NCI-H2227 treated with DMSO at 0.1 percent for 48 hours (cell line): ENCODE measurements around the gene SRI.
"Not testable (repeated sequence)": the region's sequence is repeated elsewhere in the genome, so short reads cannot be mapped to it uniquely, and the experiment has no call there.

Experiments
- DNase-seq: peaks from one replicate; lab custom pipeline; 2025; lab: John Stamatoyannopoulos, UW

Gene SRI

GRCh38 chr7:88219781-88220747, at the start of gene SRI:
Gene SRI, minus strand, starts transcription at chr7:88220038. Its CDS starts 12 bp downstream, at chr7:88220026.
- peak; percentile 74 for DNase-seq

GRCh38 chr7:88269586-88269985, 49.7 kb upstream of the SRI start:
- DNase-seq: no peak

GRCh38 chr7:88268858-88269257, 49.0 kb upstream of the SRI start:
- no peak for DNase-seq

GRCh38 chr7:88268051-88268450, 48.2 kb upstream of the SRI start:
- DNase-seq: no peak

GRCh38 chr7:88267421-88267820, 47.6 kb upstream of the SRI start:
- no peak for DNase-seq

- DNase-seq: not testable (repeated sequence)
These were observed 45.1 kb upstream of the SRI start for GRCh38 chr7:88264987-88265386.

- no peak for DNase-seq
These were observed 42.7 kb upstream of the SRI start for GRCh38 chr7:88262562-88262961.

GRCh38 chr7:88260719-88261118, 40.9 kb upstream of the SRI start:
- no peak for DNase-seq

- no peak for DNase-seq
These were observed 40.0 kb upstream of the SRI start for GRCh38 chr7:88259656-88260380.

- not testable (repeated sequence) for DNase-seq
These were observed 38.5 kb upstream of the SRI start for GRCh38 chr7:88258296-88258695.

- DNase-seq: no peak
These were observed 37.1 kb upstream of the SRI start for GRCh38 chr7:88256906-88257305.

GRCh38 chr7:88254721-88255424, 35.0 kb upstream of the SRI start:
- DNase-seq: no peak

- DNase-seq: no peak
These were observed 33.8 kb upstream of the SRI start for GRCh38 chr7:88253640-88254039.

GRCh38 chr7:88244258-88244657, 24.4 kb upstream of the SRI start:
- no peak for DNase-seq

- DNase-seq: peak; percentile 54
These were observed 23.6 kb upstream of the SRI start for GRCh38 chr7:88243345-88243909.

GRCh38 chr7:88239852-88240251, 20.0 kb upstream of the SRI start:
- no peak for DNase-seq

GRCh38 chr7:88233828-88234227, 14.0 kb upstream of the SRI start:
- no peak for DNase-seq

- no peak for DNase-seq
These were observed 10.8 kb upstream of the SRI start for GRCh38 chr7:88230646-88231045.

GRCh38 chr7:88229302-88229995, 9.6 kb upstream of the SRI start:
- no peak for DNase-seq

- DNase-seq: no peak
These were observed 7.2 kb upstream of the SRI start for GRCh38 chr7:88226886-88227516.

GRCh38 chr7:88226201-88226600, 6.4 kb upstream of the SRI start:
- no peak for DNase-seq
